Activated T-cell treated with anti-CD3 and anti-CD28 coated beads, Interleukin-2, amount 50 U/mL, for 24 hours (primary cell): Measurements from ENCODE around the gene NPLOC4.

Source experiments
- DNase-seq: peaks from one replicate; pipeline ENCODE4 v3.0.0-alpha.2; 2020
- H3K27ac Mint-ChIP-seq: 2 replicates; pipeline ENCODE4 v1.8.0; 2020; ENCODE audit warnings: mild to moderate bottlenecking, mixed read lengths
- H3K27me3 Mint-ChIP-seq: 2 replicates; pipeline ENCODE4 v1.8.0; 2020; ENCODE audit warnings: mixed read lengths
- H3K36me3 Mint-ChIP-seq: 2 replicates; pipeline ENCODE4 v1.8.0; 2020; ENCODE audit warnings: low read depth, mixed read lengths
- H3K4me1 Mint-ChIP-seq: 2 replicates; pipeline ENCODE4 v1.8.0; 2020; ENCODE audit warnings: low read depth, mixed read lengths
- H3K4me3 Mint-ChIP-seq: 2 replicates; pipeline ENCODE4 v1.8.0; 2020; ENCODE audit warnings: mild to moderate bottlenecking, moderate library complexity, mixed read lengths
- H3K9me3 Mint-ChIP-seq: 2 replicates; pipeline ENCODE4 v1.8.0; 2020; ENCODE audit warnings: mixed read lengths

Gene NPLOC4

GRCh38 chr17:81529437-81529803, 107.5 kb downstream of the NPLOC4 start:
- no peaks in the 10 kb centered on the region for H3K36me3 Mint-ChIP-seq
- H3K27ac Mint-ChIP-seq, result no peak overlapping the region
- peaks cover 3% of the 10 kb centered on the region for H3K27me3 Mint-ChIP-seq
- no peaks in the 10 kb centered on the region for H3K9me3 Mint-ChIP-seq
- H3K4me1 Mint-ChIP-seq, result no peaks in the 10 kb centered on the region
- no peak for DNase-seq
- no peak overlapping the region for H3K4me3 Mint-ChIP-seq

DNA sequence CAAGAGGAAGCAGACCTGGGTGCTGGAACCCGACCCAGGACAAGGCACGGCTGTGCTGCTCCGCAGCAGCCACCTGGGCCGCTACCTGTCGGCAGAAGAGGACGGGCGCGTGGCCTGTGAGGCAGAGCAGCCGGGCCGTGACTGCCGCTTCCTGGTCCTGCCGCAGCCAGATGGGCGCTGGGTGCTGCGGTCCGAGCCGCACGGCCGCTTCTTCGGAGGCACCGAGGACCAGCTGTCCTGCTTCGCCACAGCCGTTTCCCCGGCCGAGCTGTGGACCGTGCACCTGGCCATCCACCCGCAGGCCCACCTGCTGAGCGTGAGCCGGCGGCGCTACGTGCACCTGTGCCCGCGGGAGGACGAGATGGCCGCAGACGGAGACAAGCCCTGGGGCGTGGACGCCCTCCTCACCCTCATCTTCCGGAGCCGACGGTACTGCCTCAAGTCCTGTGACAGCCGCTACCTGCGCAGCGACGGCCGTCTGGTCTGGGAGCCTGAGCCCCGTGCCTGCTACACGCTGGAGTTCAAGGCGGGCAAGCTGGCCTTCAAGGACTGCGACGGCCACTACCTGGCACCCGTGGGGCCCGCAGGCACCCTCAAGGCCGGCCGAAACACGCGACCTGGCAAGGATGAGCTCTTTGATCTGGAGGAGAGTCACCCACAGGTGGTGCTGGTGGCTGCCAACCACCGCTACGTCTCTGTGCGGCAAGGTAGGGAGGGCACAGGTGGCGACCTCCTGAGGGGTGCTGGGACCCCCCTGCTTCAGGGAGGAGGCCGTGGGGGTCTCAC, 108.1 kb downstream of the NPLOC4 start:
- no peak overlapping the region for H3K4me3 Mint-ChIP-seq
- H3K4me1 Mint-ChIP-seq, result no peaks in the 10 kb centered on the region
- no peak for DNase-seq
- no peaks in the 10 kb centered on the region for H3K27me3 Mint-ChIP-seq
- H3K36me3 Mint-ChIP-seq, result no peaks in the 10 kb centered on the region
- H3K9me3 Mint-ChIP-seq, result no peaks in the 10 kb centered on the region
- no peak overlapping the region for H3K27ac Mint-ChIP-seq

- H3K36me3 Mint-ChIP-seq, result no peaks in the 10 kb centered on the region
- DNase-seq, result no peak
- no peaks in the 10 kb centered on the region for H3K9me3 Mint-ChIP-seq
- no peak overlapping the region for H3K4me3 Mint-ChIP-seq
- no peaks in the 10 kb centered on the region for H3K4me1 Mint-ChIP-seq
- H3K27ac Mint-ChIP-seq, result no peak overlapping the region
- H3K27me3 Mint-ChIP-seq, result no peaks in the 10 kb centered on the region
Measured at GRCh38 chr17:81528384-81528650, 108.6 kb downstream of the NPLOC4 start.

DNA sequence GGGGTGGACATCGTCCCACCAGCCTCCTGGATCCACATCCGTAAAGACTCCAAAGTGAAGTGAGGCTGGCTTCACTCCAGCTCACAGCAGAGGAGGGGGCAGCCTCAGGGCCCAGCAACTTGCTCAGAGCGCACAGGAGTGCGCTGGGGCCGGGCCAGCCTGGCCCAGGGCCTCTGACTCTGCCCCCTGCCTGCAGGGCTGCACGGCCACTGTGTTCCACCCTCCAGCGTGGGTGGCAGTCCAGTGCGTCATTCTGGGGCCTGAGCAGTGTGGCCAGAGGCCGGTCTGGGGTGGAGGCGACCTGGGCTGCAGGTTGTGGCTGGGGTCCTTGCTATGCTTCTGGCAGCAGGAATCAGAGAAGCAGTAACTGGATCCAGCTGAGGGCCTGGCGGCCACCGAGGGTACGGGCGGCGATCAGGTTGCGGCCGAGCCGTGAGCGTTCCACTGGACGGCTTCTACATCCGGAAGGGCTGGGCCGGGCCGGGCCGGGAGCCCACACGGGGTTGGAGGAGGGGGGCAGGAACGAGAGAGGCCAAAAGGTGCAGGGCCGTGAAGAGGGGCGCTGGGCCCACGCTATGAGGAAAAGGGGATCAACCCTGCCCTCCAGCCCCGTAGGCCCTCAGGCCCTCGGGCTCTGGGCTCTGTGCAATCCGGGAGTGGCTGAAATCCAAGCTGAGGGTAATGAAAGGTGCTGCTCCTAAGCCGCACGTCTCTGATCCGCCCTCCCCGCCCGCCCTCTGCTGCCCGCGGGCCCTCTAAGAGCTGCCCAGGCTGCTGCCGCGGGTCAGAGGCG, 109.1 kb downstream of the NPLOC4 start, which contains the start of gene FSCN2:
TSS of gene FSCN2 (plus strand) at position 787 of the 793 bp plus-strand sequence. CDS start 155 bp downstream, outside the sequence.
- H3K36me3 Mint-ChIP-seq, result no peaks in the 10 kb centered on the region
- no peak within 1 kb of the TSS for H3K4me3 Mint-ChIP-seq
- H3K27me3 Mint-ChIP-seq, result no peaks in the 10 kb centered on the region
- H3K9me3 Mint-ChIP-seq, result no peaks in the 10 kb centered on the region
- no peak within 1 kb of the TSS for H3K27ac Mint-ChIP-seq
- DNase-seq, result no peak
- H3K4me1 Mint-ChIP-seq, result no peaks in the 10 kb centered on the region

DNA sequence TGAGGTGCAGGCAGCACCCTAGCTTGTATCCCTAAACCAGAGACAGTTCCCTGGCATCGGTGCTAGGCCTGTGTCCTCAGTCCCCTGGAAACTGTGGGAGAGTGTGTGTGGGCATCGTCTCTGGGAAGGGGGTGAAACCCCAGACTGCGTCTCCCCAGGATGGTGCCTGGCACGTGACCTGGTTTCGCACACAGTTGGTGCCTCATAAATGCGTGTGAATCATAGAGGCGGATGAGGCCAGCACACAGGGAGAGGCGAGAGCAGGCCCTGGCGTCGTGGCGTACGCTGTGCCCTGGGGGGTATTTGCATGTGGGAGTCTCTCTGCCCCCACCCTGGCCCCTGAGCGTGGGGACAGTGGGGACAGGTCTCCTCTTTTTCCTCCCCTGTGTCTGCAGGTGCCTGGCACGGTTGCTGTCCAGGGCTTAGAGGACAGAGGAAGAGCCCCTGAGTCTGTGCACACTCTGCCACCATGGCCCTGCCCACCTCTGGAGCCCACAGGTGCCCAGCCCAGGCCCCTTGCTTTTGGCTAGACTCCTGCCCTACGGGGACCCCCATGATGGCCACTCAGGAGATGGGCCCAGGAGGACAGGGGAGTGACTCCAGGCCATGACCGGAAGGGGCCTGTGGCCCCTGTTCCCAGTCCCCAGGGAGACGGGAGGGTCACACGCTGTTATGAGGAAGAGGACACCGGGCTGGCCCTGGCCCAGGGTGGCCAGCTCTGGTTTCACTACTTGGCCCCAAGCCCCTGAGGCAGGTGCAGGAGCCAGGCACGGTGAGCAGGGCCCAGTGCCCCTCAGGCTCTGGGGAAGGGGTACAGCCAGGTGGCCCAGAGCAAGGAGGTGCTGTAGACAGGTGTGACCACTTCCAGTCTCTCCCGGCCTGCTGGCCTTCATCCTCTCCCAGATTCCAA, 110.0 kb downstream of the NPLOC4 start:
- H3K27ac Mint-ChIP-seq, result no peak overlapping the region
- no peak for DNase-seq
- no peaks in the 10 kb centered on the region for H3K4me1 Mint-ChIP-seq
- no peaks in the 10 kb centered on the region for H3K36me3 Mint-ChIP-seq
- H3K27me3 Mint-ChIP-seq, result no peaks in the 10 kb centered on the region
- H3K4me3 Mint-ChIP-seq, result no peak overlapping the region
- H3K9me3 Mint-ChIP-seq, result no peaks in the 10 kb centered on the region

- Mint-ChIP-seq H3K9me3 (no peaks in the 10 kb centered on the region), H3K4me1 (peaks cover 5% of the 10 kb centered on the region), H3K27ac (no peak overlapping the region), H3K4me3 (no peak overlapping the region), H3K27me3 (no peaks in the 10 kb centered on the region), H3K36me3 (no peaks in the 10 kb centered on the region)
- no peak for DNase-seq
Measured at GRCh38 chr17:81524865-81525159, 112.1 kb downstream of the NPLOC4 start.

DNA sequence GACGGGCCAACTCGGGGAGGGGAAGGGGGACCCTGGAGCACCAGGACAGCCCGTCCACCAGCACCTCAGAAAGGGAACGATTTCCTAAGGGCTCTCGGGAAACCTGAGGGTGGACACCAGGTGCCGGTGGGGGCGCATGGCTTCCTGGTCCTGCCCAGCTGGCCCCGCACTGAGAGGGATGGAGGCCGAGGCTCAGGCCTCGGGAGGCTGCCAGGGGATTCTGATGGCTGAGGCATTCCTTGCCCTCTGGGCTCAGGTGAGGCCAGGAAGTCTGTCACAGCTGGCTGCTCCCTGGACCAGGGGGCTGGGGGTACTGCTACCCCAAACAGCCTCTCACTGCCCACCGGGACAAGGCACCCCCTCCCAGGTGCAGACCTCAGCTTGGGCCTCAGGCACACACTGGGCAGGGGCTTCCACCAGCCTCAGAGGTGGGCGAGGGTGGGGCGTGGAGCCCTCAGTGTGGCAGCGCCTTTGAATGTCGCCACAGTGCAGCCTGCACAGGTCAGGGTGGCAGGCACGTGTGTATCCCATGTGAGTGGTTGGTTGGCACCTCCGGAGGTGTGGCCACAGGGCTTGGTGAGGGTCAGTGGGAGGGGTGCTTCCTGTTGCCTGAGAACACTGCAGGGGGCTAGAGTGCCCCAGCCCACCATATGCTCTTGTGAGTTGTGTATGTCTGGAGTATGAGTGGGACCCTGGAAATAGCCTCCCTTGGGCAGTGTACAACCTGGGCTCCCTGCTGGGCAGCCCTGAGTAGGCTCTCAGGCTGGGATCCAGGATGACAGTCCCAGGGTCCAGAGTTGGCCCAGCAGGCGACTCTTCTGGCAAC, 112.7 kb downstream of the NPLOC4 start:
- Mint-ChIP-seq H3K4me3 (no peak overlapping the region), H3K4me1 (peaks cover 7% of the 10 kb centered on the region)
- DNase-seq, result no peak

GRCh38 chr17:81523402-81524038, 113.4 kb downstream of the NPLOC4 start:
- Mint-ChIP-seq H3K4me3 (no peak overlapping the region), H3K27ac (no peak overlapping the region), H3K36me3 (no peaks in the 10 kb centered on the region), H3K9me3 (no peaks in the 10 kb centered on the region), H3K4me1 (peaks cover 8% of the 10 kb centered on the region), H3K27me3 (no peaks in the 10 kb centered on the region)
- DNase-seq, result no peak

More for the DNA sequence above, 112.7 kb downstream of the NPLOC4 start:
- Mint-ChIP-seq H3K27me3 (no peaks in the 10 kb centered on the region), H3K36me3 (no peaks in the 10 kb centered on the region), H3K9me3 (no peaks in the 10 kb centered on the region), H3K27ac (no peak overlapping the region)

DNA sequence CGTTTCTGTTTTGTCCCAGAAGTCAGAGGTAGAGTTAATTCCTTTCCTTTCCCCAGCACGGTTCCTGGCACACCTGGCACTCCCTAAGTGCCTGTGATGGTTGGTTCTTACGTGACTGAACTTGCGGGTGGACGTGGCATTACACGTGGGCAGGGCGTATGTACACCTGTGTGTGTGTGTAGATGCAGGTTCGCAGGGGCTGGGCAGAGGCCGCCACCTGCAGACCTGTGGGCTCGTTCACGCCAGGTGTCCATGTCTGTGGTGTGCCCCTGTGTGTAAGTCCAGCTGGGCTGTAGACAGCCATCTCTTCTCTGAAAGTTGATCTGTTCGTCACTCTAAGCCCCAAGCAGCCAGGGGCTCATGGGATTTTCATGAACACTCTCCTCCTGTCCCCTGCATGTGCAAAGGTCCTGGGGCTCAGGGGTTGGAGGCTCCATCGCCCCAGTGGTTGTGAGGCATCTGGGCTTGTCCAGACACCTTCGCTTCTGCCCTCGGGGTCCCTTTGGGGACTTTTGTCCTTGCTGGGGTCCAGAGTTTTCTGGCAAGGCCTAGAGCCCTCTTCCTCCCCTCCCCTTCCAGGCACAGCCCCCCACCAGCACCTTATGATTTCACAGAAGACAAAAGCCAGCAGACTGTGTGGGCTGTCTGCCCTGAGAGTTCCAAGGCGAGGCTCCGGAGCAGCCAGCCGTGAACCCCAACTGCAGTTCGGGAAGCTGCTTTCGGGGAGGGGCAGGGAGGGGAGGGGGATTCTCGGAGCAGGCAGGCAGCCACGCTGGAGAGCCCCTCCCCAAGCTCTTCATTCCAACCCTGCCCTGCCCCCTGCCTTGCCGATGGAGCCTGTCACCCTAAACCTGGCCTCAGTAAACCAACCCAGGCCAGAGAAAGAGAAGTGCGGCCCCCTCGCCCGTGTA, 114.2 kb downstream of the NPLOC4 start:
- no peak overlapping the region for H3K4me3 Mint-ChIP-seq
- DNase-seq, result no peak
- peaks cover 15% of the 10 kb centered on the region for H3K4me1 Mint-ChIP-seq
- no peaks in the 10 kb centered on the region for H3K9me3 Mint-ChIP-seq
- H3K27ac Mint-ChIP-seq, result no peak overlapping the region
- H3K36me3 Mint-ChIP-seq, result no peaks in the 10 kb centered on the region
- H3K27me3 Mint-ChIP-seq, result no peaks in the 10 kb centered on the region

GRCh38 chr17:81520021-81520901, 116.7 kb downstream of the NPLOC4 start:
- H3K4me3 Mint-ChIP-seq, result peak overlapping the region; percentile 27
- no peaks in the 10 kb centered on the region for H3K9me3 Mint-ChIP-seq
- no peak for DNase-seq
- no peaks in the 10 kb centered on the region for H3K27me3 Mint-ChIP-seq
- peaks cover 10% of the 10 kb centered on the region for H3K36me3 Mint-ChIP-seq
- H3K4me1 Mint-ChIP-seq, result peaks cover 28% of the 10 kb centered on the region
- no peak overlapping the region for H3K27ac Mint-ChIP-seq

GRCh38 chr17:81519284-81520020, 117.5 kb downstream of the NPLOC4 start:
- Mint-ChIP-seq H3K36me3 (peaks cover 13% of the 10 kb centered on the region), H3K4me3 (peak overlapping the region; percentile 51), H3K9me3 (no peaks in the 10 kb centered on the region), H3K4me1 (peaks cover 29% of the 10 kb centered on the region), H3K27ac (no peak overlapping the region), H3K27me3 (no peaks in the 10 kb centered on the region)
- DNase-seq, result peak; percentile 79
